IPS-18c (cell line): ENCODE data around the gene HDAC4.
"Not testable (repeated sequence)": the region's sequence is repeated elsewhere in the genome, so short reads cannot be mapped to it uniquely, and the experiment has no call there.

ENCODE experiments used
- H3K4me3 ChIP-seq: 2 replicates; pipeline ENCODE4 v1.7.0; 2013; ENCODE audit warnings: low read depth, mild to moderate bottlenecking, low read length, moderate library complexity; ENCODE audit not compliant: insufficient read depth
- H3K9me3 ChIP-seq: one replicate; pipeline ENCODE4 v1.6.1; 2013; ENCODE audit warnings: mild to moderate bottlenecking, low read length, moderate library complexity; ENCODE audit not compliant: control insufficient read depth, insufficient read depth

HDAC4 gene

GRCh38 chr2:239400596-239401066 is at the start of gene HDAC4:
TSS of gene HDAC4 (minus strand) at chr2:239401020. CDS start at chr2:239352699, 48,321 bp downstream.
- H3K4me3 ChIP-seq = peak within 1 kb of the TSS; percentile 99
- H3K9me3 ChIP-seq = no peaks in the 10 kb centered on the region

GRCh38 chr2:239449468-239449867 is 48.6 kb upstream of the HDAC4 start:
- H3K9me3 ChIP-seq, H3K4me3 ChIP-seq: not testable (repeated sequence)

- Histone ChIP-seq H3K4me3 (no peak overlapping the region), H3K9me3 (peaks cover 3% of the 10 kb centered on the region)
Measured at GRCh38 chr2:239445771-239446524, 45.1 kb upstream of the HDAC4 start.

GRCh38 chr2:239444626-239445577 is 44.1 kb upstream of the HDAC4 start:
- no peak overlapping the region for H3K4me3 ChIP-seq
- peaks cover 3% of the 10 kb centered on the region for H3K9me3 ChIP-seq

GRCh38 chr2:239443666-239444567 is 43.1 kb upstream of the HDAC4 start:
- peaks cover 3% of the 10 kb centered on the region for H3K9me3 ChIP-seq
- no peak overlapping the region for H3K4me3 ChIP-seq

GRCh38 chr2:239443102-239443620 is 42.3 kb upstream of the HDAC4 start:
- no peak overlapping the region for H3K4me3 ChIP-seq
- H3K9me3 ChIP-seq = peaks cover 3% of the 10 kb centered on the region

GRCh38 chr2:239442192-239442591 is 41.4 kb upstream of the HDAC4 start:
- Histone ChIP-seq H3K4me3 (no peak overlapping the region), H3K9me3 (peaks cover 3% of the 10 kb centered on the region)

GRCh38 chr2:239441261-239442078 is 40.6 kb upstream of the HDAC4 start:
- Histone ChIP-seq H3K4me3 (no peak overlapping the region; the same call in 1 of the 2 replicates), H3K9me3 (peaks cover 3% of the 10 kb centered on the region)

GRCh38 chr2:239440511-239440959 is 39.7 kb upstream of the HDAC4 start:
- H3K4me3 ChIP-seq = no peak overlapping the region; the same call in 1 of the 2 replicates
- H3K9me3 ChIP-seq = peaks cover 3% of the 10 kb centered on the region

GRCh38 chr2:239439754-239440315 is 39.0 kb upstream of the HDAC4 start:
- no peak overlapping the region for H3K4me3 ChIP-seq
- H3K9me3 ChIP-seq = peaks cover 3% of the 10 kb centered on the region

- Histone ChIP-seq H3K9me3 (peaks cover 4% of the 10 kb centered on the region), H3K4me3 (no peak overlapping the region)
Measured at GRCh38 chr2:239438995-239439753, 38.4 kb upstream of the HDAC4 start.

GRCh38 chr2:239438368-239438767 is 37.5 kb upstream of the HDAC4 start:
- Histone ChIP-seq H3K9me3 (peaks cover 7% of the 10 kb centered on the region), H3K4me3 (no peak overlapping the region)

GRCh38 chr2:239436669-239437335 is 36.0 kb upstream of the HDAC4 start:
- Histone ChIP-seq H3K9me3 (peaks cover 4% of the 10 kb centered on the region), H3K4me3 (no peak overlapping the region)

- H3K4me3 ChIP-seq = no peak overlapping the region
- peaks cover 4% of the 10 kb centered on the region for H3K9me3 ChIP-seq
Measured at GRCh38 chr2:239436076-239436475, 35.3 kb upstream of the HDAC4 start.
